HepG2 (cell line): ENCODE results near the gene LATS2. TPM values are rescaled to one million over a fixed set of nuclear protein-coding genes. Genes with fewer than 3 reads are reported as not detected.

Experiments
- ARID4A ChIP-seq: sonication (generic); formaldehyde crosslinking; IDR thresholded peaks from 2 replicates; pipeline ENCODE4 v1.5.0; 2020; ENCODE audit warnings: mild to moderate bottlenecking, missing genetic modification reagents, borderline replicate concordance
- ATF7-NPFF ChIP-seq: sonication (generic); formaldehyde crosslinking; IDR thresholded peaks from 2 replicates; pipeline ENCODE4 v1.8.1; 2023; ENCODE audit warnings: mild to moderate bottlenecking, low read depth, missing genetic modification reagents, moderate library complexity
- CREB1 ChIP-seq, 2 experiments: fragments of 450-650 bp in 1 of 2; IDR thresholded peaks; 2 replicates each; pipeline ENCODE4 v1.6.1; 2016 to 2017; ENCODE audit warnings: control low read depth in 1 of 2, mild to moderate bottlenecking in 1 of 2, missing compliant biosample characterization in 1 of 2, missing genetic modification characterization in 1 of 2
- GABPB1 ChIP-seq: IDR thresholded peaks from 2 replicates; pipeline ENCODE4 v1.6.1; 2016; ENCODE audit warnings: mild to moderate bottlenecking, missing genetic modification reagents, moderate library complexity, missing compliant biosample characterization
- HDAC1 ChIP-seq: sonication (generic); formaldehyde crosslinking; IDR thresholded peaks from 2 replicates; pipeline ENCODE4 v1.5.1; 2020; ENCODE audit warnings: mild to moderate bottlenecking, missing genetic modification reagents
- LCORL ChIP-seq, 2 experiments: fragments of 450-650 bp in 1 of 2; sonication (generic) in 1 of 2; formaldehyde crosslinking in 1 of 2; IDR thresholded peaks; 2 replicates each; pipeline versions ENCODE4 v1.5.0 to v1.6.1; 2017 to 2020; ENCODE audit warnings: antibody characterized with exemption in 1 of 2, missing genetic modification reagents in 1 of 2
- PHF5A ChIP-seq: IDR thresholded peaks from one replicate; pipeline ENCODE4 v1.6.1; 2018; ENCODE audit warnings: low read depth, missing genetic modification reagents; ENCODE audit not compliant: unreplicated experiment
- POLR2G ChIP-seq: fragments of 200-400 bp; formaldehyde crosslinking; IDR thresholded peaks from 2 replicates; pipeline ENCODE4 v1.6.1; 2018; ENCODE audit warnings: mild to moderate bottlenecking, low read depth, low read length, moderate library complexity
- SMAD3 ChIP-seq: sonication (generic); formaldehyde crosslinking; IDR thresholded peaks from 2 replicates; pipeline ENCODE4 v1.4.0; 2020; ENCODE audit warnings: missing genetic modification reagents
- TFAP4 ChIP-seq: sonication (generic); IDR thresholded peaks from 2 replicates; pipeline ENCODE4 v1.6.1; 2016; ENCODE audit warnings: low read depth, borderline replicate concordance
- ZBTB38 ChIP-seq: sonication (generic); formaldehyde crosslinking; IDR thresholded peaks from 2 replicates; pipeline ENCODE4 v1.5.1; 2020; ENCODE audit warnings: mild to moderate bottlenecking, missing genetic modification reagents
- ZNF510 ChIP-seq: sonication (generic); formaldehyde crosslinking; IDR thresholded peaks from 2 replicates; pipeline ENCODE4 v1.4.0; 2020; ENCODE audit warnings: low read depth, mild to moderate bottlenecking, missing genetic modification reagents
- ZNF567 ChIP-seq: sonication (generic); formaldehyde crosslinking; IDR thresholded peaks from 2 replicates; pipeline ENCODE4 v1.8.1; 2023; ENCODE audit warnings: mild to moderate bottlenecking, missing genetic modification reagents, borderline replicate concordance
- ZNF772 ChIP-seq: sonication (generic); formaldehyde crosslinking; IDR thresholded peaks from 2 replicates; pipeline ENCODE4 v1.5.0; 2020; ENCODE audit warnings: mild to moderate bottlenecking, missing genetic modification reagents
- ZNF841 ChIP-seq: sonication (generic); formaldehyde crosslinking; IDR thresholded peaks from 2 replicates; pipeline ENCODE4 v1.8.1; 2023; ENCODE audit warnings: missing genetic modification reagents, borderline replicate concordance
- polyA plus RNA-seq, 8 experiments: library from polyadenylated mRNA; depleted of rRNA in 3 of 8; stranded (reverse) in 7 of 8; unstranded in 1 of 8; fragments of >200 nt; fragmentation: Illumina TruSeq in 4 of 8; extraction: Trizol in 4 of 8; gene quantifications; 2 replicates each; pipeline versions ENCODE4 v1.2.1 to v1.2.3, GENCODE V29; 2011 to 2016; ENCODE audit warnings: low read depth in 4 of 8, missing spikeins in 1 of 8, mixed read lengths in 1 of 8; ENCODE audit not compliant: insufficient read depth in 1 of 8
- total RNA-seq, 5 experiments: library from RNA; depleted of rRNA; stranded (reverse); fragments of >200 nt; fragmentation: Illumina TruSeq; extraction: Trizol; gene quantifications; 2 replicates each; pipeline ENCODE4 v1.2.3, GENCODE V29; 2016; ENCODE audit warnings: low read depth in 1 of 5
- TF ChIP-seq, protein P1 (sequence below): sonication (generic); formaldehyde crosslinking; IDR thresholded peaks from 2 replicates; pipeline ENCODE4 v1.9.0; 2022; ENCODE audit warnings: missing genetic modification reagents, mild to moderate bottlenecking, borderline replicate concordance

LATS2 gene
- total and polyA plus RNA-seq, 2 of the 13 experiments (the other 11 are each of a cell fraction or from before 2014, with no cell fraction given), result 7.3 to 8.5 TPM

- TF ChIP-seq ARID4A (CRISPR knock-in tag), result peak; percentile 88
- TF ChIP-seq ZNF772 (CRISPR knock-in tag), result 0 out of 2 replicates have a peak, but pooled peaks have one; percentile 67
- TF ChIP-seq ZNF841, result 0 out of 2 replicates have a peak, but pooled peaks have one; percentile 23
- peak; percentile 85 for TF ChIP-seq ZBTB38 (CRISPR knock-in tag)
- TF ChIP-seq, protein P1, sequence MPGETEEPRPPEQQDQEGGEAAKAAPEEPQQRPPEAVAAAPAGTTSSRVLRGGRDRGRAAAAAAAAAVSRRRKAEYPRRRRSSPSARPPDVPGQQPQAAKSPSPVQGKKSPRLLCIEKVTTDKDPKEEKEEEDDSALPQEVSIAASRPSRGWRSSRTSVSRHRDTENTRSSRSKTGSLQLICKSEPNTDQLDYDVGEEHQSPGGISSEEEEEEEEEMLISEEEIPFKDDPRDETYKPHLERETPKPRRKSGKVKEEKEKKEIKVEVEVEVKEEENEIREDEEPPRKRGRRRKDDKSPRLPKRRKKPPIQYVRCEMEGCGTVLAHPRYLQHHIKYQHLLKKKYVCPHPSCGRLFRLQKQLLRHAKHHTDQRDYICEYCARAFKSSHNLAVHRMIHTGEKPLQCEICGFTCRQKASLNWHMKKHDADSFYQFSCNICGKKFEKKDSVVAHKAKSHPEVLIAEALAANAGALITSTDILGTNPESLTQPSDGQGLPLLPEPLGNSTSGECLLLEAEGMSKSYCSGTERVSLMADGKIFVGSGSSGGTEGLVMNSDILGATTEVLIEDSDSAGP (CRISPR knock-in tag), result peak; percentile 87
- TF ChIP-seq ZNF567 (CRISPR knock-in tag), result no peak
- TF ChIP-seq ATF7-NPFF (CRISPR knock-in tag), result peak; percentile 22; the same call in 1 of the 2 replicates
- peak; percentile 18; the same call in 1 of the 2 replicates for TF ChIP-seq TFAP4
- no peak for TF ChIP-seq ZNF510
- peak; percentile 75 for TF ChIP-seq GABPB1 (CRISPR knock-in tag)
- peak; percentile 85 for TF ChIP-seq CREB1 (IDR thresholded peaks at IDR 0.05)
- TF ChIP-seq CREB1 (CRISPR knock-in tag; IDR thresholded peaks at IDR 0.05), result no peak
- TF ChIP-seq POLR2G, result peak; percentile 76
- 0 out of 2 replicates have a peak, but pooled peaks have one; percentile 20 for TF ChIP-seq LCORL (IDR thresholded peaks at IDR 0.05)
- peak; percentile 93 for TF ChIP-seq LCORL (CRISPR knock-in tag; IDR thresholded peaks at IDR 0.05)
- TF ChIP-seq PHF5A, result peak; percentile 61
- TF ChIP-seq SMAD3 (CRISPR knock-in tag), result no peak
- TF ChIP-seq HDAC1 (CRISPR knock-in tag), result peak; percentile 82
- TF ChIP-seq, all 625 proteins: peak for 199
Measured at GRCh38 chr13:21061029-21061763, at the start of gene LATS2 (continued).
